ENCODE data around the gene VPS13A. TPM values are rescaled to one million over a fixed set of nuclear protein-coding genes. Genes with fewer than 3 reads are reported as not detected.

VPS13A gene
- total and polyA plus RNA-seq, 4 donors: 2.4 to 45.1 (median 22.6) TPM

GRCh38 chr9:77423841-77424240 is 246.5 kb downstream of the VPS13A start:
- Histone ChIP-seq H3K9me3 (ENCODE audit: control insufficient read depth in 4 of 4, low read length in 3 of 4) (no peaks in the 10 kb centered on the region), H3K27ac (ENCODE audit: low read depth in 1 of 2, low read length in 2 of 2) (no peak overlapping the region), H3K4me1 (ENCODE audit: control insufficient read depth in 4 of 4, insufficient read depth in 4 of 4, low read length in 3 of 4) (no peaks in the 10 kb centered on the region), H3K36me3 (ENCODE audit: control insufficient read depth in 4 of 4, insufficient read depth in 3 of 4, low read depth in 1 of 4, low read length in 3 of 4) (peaks cover 0 to 7% (median 0%) of the 10 kb centered on the region in 4 donors), H3K27me3 (ENCODE audit: control insufficient read depth in 4 of 4, insufficient read depth in 4 of 4, low read length in 3 of 4) (no peaks in the 10 kb centered on the region), H3K9ac (ENCODE audit: low read depth in 1 of 2, low read length in 2 of 2) (no peak overlapping the region), H3K4me3 (ENCODE audit: low read depth in 1 of 3, low read length in 3 of 3) (no peak overlapping the region)
- no peak for TF ChIP-seq ZBTB33 (IDR thresholded peaks at IDR 0.05)
- TF ChIP-seq YY1 (IDR thresholded peaks at IDR 0.05): no peak
- no peak for TF ChIP-seq REST (IDR thresholded peaks at IDR 0.05)
- TF ChIP-seq CTCF (IDR thresholded peaks at IDR 0.05; ENCODE audit: low read depth, low read length, missing input control): no peak
- TF ChIP-seq SP1 (IDR thresholded peaks at IDR 0.05): no peak
- TF ChIP-seq JUND (IDR thresholded peaks at IDR 0.05): no peak
- TF ChIP-seq RAD21 (IDR thresholded peaks at IDR 0.05): no peak
- WGBS: 93% methylated on average over 3 of the region's 3 CpGs
- DNase-seq (ENCODE audit: low spot score): no peak

GRCh38 chr9:77424993-77425392 is 247.7 kb downstream of the VPS13A start:
- Histone ChIP-seq H3K4me3 (ENCODE audit: low read depth in 1 of 3, low read length in 3 of 3) (no peak overlapping the region), H3K36me3 (ENCODE audit: control insufficient read depth in 4 of 4, insufficient read depth in 3 of 4, low read depth in 1 of 4, low read length in 3 of 4) (peaks cover 0 to 7% (median 0%) of the 10 kb centered on the region in 4 donors), H3K9ac (ENCODE audit: low read depth in 1 of 2, low read length in 2 of 2) (no peak overlapping the region), H3K27ac (ENCODE audit: low read depth in 1 of 2, low read length in 2 of 2) (no peak overlapping the region), H3K9me3 (ENCODE audit: control insufficient read depth in 4 of 4, low read length in 3 of 4) (no peaks in the 10 kb centered on the region), H3K4me1 (ENCODE audit: control insufficient read depth in 4 of 4, insufficient read depth in 4 of 4, low read length in 3 of 4) (no peaks in the 10 kb centered on the region), H3K27me3 (ENCODE audit: control insufficient read depth in 4 of 4, insufficient read depth in 4 of 4, low read length in 3 of 4) (no peaks in the 10 kb centered on the region)
- DNase-seq (ENCODE audit: low spot score): no peak
- WGBS: 82% methylated on average over 2 of the region's 2 CpGs
- TF ChIP-seq HNF4A (conservative IDR thresholded peaks at IDR 0.05) (no peak), FOXA2 (IDR thresholded peaks at IDR 0.05) (no peak), FOXA1 (IDR thresholded peaks at IDR 0.05) (no peak), ZBTB33 (IDR thresholded peaks at IDR 0.05) (no peak), RXRA (IDR thresholded peaks at IDR 0.05) (no peak), EGR1 (IDR thresholded peaks at IDR 0.05; ENCODE audit: low read depth in 2 of 2) (no peak), SP1 (IDR thresholded peaks at IDR 0.05) (no peak), REST (IDR thresholded peaks at IDR 0.05) (no peak), CTCF (IDR thresholded peaks at IDR 0.05; ENCODE audit: low read depth, low read length, missing input control) (no peak), GABPA (IDR thresholded peaks at IDR 0.05 in 1 of 2, conservative IDR thresholded peaks at IDR 0.05 in 1 of 2) (no peak), YY1 (IDR thresholded peaks at IDR 0.05) (no peak), JUND (IDR thresholded peaks at IDR 0.05) (no peak), RAD21 (IDR thresholded peaks at IDR 0.05) (no peak), TAF1 (conservative IDR thresholded peaks at IDR 0.05) (no peak), MAX (IDR thresholded peaks at IDR 0.05) (no peak), HNF4G (IDR thresholded peaks at IDR 0.05) (no peak)

All from liver (tissue), 9 donors.